Skeletal muscle tissue (tissue), 4 donors: ENCODE data around the gene PROM1. TPM values are rescaled to one million over a fixed set of nuclear protein-coding genes. Genes with fewer than 3 reads are reported as not detected.
A peak's percentile ranks its signal among the peaks of the same experiment; 100 is the strongest.

ENCODE experiments used
- H3K27ac ChIP-seq: one replicate; pipeline ENCODE4 v1.7.0; 2013; ENCODE audit warnings: mild to moderate bottlenecking, low read depth, low read length, inconsistent platforms
- H3K27me3 ChIP-seq, 3 donors: one replicate each; pipeline ENCODE4 v1.7.0; 2013; ENCODE audit warnings: low read length in 3 of 3; ENCODE audit not compliant: control insufficient read depth in 3 of 3, insufficient read depth in 3 of 3
- H3K36me3 ChIP-seq, 3 donors: one replicate each; pipeline ENCODE4 v1.7.0; 2013; ENCODE audit warnings: low read length in 3 of 3; ENCODE audit not compliant: control insufficient read depth in 3 of 3, insufficient read depth in 3 of 3
- H3K4me1 ChIP-seq, 3 donors: one replicate each; pipeline ENCODE4 v1.7.0; 2013; ENCODE audit warnings: low read length in 3 of 3, mild to moderate bottlenecking in 3 of 3; ENCODE audit not compliant: control insufficient read depth in 3 of 3, insufficient read depth in 3 of 3
- H3K4me3 ChIP-seq, 3 donors: one replicate each; pipeline ENCODE4 v1.7.0; 2013; ENCODE audit warnings: low read length in 3 of 3
- H3K9ac ChIP-seq, 3 donors: one replicate each; pipeline ENCODE4 v1.7.0; 2013; ENCODE audit warnings: low read length in 3 of 3, mild to moderate bottlenecking in 3 of 3, moderate library complexity in 2 of 3, low read depth in 1 of 3
- H3K9me3 ChIP-seq, 3 donors: one replicate each; pipeline ENCODE4 v1.7.0; 2013; ENCODE audit warnings: low read length in 3 of 3; ENCODE audit not compliant: control insufficient read depth in 3 of 3
- total RNA-seq: library from RNA; depleted of rRNA; stranded (reverse); fragments of >200 nt; gene quantifications from one replicate; pipeline ENCODE4 v1.2.3, GENCODE V29; 2014
- donor health status: Osteomylitis.

Gene PROM1
- total RNA-seq, 1 donor from 2014 or later: 40.2 TPM

DNA sequence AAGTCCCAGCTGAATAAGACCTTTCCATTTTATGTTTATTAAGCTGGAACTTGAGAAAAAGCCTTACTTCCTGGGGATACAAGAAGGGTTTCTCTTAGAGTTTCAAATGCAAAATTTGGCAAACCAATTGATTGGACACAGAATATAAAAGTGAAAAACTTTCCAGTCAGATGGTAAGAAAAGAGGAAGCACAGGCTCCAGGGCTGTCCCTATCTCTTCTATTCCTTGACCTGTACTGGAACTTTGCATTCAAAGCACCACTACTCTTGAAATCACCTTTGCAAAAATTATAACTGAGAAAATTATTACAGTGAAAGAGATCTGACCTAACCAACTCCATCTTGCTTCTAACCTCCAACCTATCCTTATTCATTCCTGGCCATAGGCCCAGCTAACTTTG lies 11.7 kb downstream of the PROM1 start:
- Histone ChIP-seq H3K27ac (no peak overlapping the region), H3K9ac (no peak overlapping the region), H3K4me3 (no peak overlapping the region), H3K4me1 (no peaks in the 10 kb centered on the region), H3K36me3 (no peaks in the 10 kb centered on the region), H3K9me3 (no peaks in the 10 kb centered on the region), H3K27me3 (peaks cover 0 to 10% (median 7%) of the 10 kb centered on the region in 3 donors)

DNA sequence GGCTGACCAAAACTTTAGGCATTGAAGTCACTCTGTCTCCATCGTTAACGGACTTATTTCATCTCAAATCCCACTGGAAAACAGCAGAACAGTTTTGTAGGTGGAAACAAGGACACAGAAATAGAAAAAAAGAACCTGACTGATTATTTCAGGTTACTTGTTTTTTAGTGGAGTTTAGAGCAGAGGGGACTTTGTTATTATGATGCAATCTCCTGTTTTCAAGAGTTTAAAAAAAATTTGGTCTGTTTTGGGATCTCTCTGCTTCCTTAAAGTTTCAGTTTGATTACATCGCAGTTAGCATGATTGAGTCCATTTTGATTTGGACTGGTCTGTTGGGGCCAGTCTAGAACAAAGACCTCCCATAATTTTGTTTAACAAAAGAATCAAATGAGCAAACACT lies 13.6 kb downstream of the PROM1 start:
- Histone ChIP-seq H3K9ac (no peak overlapping the region), H3K9me3 (no peaks in the 10 kb centered on the region), H3K4me1 (no peaks in the 10 kb centered on the region), H3K4me3 (no peak overlapping the region), H3K36me3 (no peaks in the 10 kb centered on the region), H3K27me3 (peaks cover 0 to 5% (median 3%) of the 10 kb centered on the region in 3 donors), H3K27ac (no peak overlapping the region)

DNA sequence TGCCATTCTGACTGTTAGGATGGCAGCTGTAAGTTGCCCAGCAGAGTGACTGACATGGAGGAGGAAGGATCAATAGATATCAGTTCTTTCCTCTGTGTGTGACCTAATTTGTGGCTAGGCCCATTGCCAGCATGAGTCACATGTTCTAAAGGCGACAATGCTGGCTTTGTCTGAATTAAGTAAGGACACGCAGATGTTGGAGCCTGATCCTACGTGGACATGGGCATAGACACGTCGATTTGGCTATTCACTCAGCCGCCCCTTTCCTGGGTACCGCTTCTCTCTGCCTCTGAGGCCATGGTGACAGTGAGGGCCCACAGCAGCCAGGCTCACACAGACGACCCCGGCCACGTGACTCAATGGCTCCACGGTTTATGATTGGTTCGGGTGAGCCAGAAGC lies 16.3 kb downstream of the PROM1 start:
- Histone ChIP-seq H3K9ac (no peak overlapping the region), H3K27me3 (peaks cover 0 to 5% (median 0%) of the 10 kb centered on the region in 3 donors), H3K36me3 (no peaks in the 10 kb centered on the region), H3K4me1 (no peaks in the 10 kb centered on the region), H3K27ac (no peak overlapping the region), H3K4me3 (no peak overlapping the region), H3K9me3 (no peaks in the 10 kb centered on the region)

DNA sequence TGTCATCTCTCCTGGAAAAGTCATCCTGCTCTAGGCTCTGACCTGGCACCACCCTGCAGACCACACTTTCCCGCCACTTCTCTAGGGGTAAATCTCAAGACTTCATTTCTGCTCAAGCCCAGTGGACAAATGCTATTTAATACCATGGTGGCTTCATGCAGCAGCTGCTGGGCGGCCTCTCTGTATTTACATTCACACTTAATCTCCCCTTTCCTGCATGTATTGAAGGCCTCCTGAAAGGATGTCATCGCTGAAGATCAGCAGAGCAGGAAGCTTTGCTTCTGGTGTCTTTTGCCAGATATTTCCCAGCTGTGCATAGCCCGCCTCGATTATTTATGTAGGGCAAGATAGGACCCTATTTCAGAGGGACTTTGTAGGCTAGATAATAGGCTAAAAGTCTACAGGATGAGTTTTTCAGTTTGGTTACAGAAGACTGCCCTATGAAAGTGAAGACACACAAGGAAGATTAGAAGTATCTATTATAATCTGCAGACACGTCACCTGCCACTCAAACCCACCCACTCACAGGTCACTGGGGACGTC lies 17.2 kb downstream of the PROM1 start:
- Histone ChIP-seq H3K36me3 (no peaks in the 10 kb centered on the region), H3K4me1 (no peaks in the 10 kb centered on the region), H3K9me3 (no peaks in the 10 kb centered on the region), H3K27ac (no peak overlapping the region), H3K27me3 (peaks cover 0 to 4% (median 0%) of the 10 kb centered on the region in 3 donors), H3K4me3 (no peak overlapping the region), H3K9ac (no peak overlapping the region)

DNA sequence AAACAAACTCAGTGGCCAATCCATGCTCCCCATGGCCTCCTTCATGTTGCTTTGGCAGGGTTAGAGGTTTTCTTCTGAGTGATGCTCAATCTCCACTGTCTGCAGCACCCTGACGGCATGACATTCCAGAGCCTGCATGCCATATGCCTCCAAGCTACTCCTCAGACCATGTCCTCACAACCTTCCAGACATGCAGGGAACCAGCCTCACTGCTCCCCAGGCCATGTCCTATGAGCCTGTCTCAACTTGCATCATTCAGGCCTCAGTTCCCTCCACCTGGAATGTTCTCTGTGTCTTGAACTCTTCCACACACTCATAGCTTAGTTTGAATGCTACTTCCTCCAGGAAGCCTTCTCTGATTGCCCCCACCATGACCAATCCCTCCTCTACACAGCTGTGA lies 18.8 kb downstream of the PROM1 start:
- no peaks in the 10 kb centered on the region for H3K27me3 ChIP-seq
- H3K4me1 ChIP-seq: no peaks in the 10 kb centered on the region
- no peak overlapping the region for H3K27ac ChIP-seq
- H3K9ac ChIP-seq: no peak overlapping the region
- H3K4me3 ChIP-seq: no peak overlapping the region
- no peaks in the 10 kb centered on the region for H3K9me3 ChIP-seq
- H3K36me3 ChIP-seq: no peaks in the 10 kb centered on the region

DNA sequence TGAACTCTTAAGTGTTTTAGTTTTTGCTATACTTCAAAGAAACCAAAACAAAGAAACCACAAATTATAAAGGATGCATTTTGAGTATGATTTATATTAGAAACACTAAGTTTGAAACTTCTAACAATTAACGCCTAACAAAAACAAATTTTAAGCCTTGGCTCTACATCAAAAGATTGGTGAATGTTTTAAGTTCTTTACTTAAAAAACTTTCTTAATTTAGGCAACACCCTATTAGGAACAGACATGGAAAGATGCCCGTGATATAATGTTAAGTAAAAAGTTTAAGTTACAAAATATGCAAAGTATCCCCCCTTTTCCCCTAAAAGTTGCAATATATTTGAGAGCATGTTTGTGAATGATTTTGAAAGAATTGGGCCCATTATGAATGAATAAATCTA lies 21.2 kb downstream of the PROM1 start:
- Histone ChIP-seq H3K4me1 (peaks cover 0 to 2% (median 0%) of the 10 kb centered on the region in 3 donors), H3K9me3 (no peaks in the 10 kb centered on the region), H3K27ac (no peak overlapping the region), H3K36me3 (no peaks in the 10 kb centered on the region), H3K27me3 (no peaks in the 10 kb centered on the region), H3K4me3 (no peak overlapping the region), H3K9ac (no peak overlapping the region)

DNA sequence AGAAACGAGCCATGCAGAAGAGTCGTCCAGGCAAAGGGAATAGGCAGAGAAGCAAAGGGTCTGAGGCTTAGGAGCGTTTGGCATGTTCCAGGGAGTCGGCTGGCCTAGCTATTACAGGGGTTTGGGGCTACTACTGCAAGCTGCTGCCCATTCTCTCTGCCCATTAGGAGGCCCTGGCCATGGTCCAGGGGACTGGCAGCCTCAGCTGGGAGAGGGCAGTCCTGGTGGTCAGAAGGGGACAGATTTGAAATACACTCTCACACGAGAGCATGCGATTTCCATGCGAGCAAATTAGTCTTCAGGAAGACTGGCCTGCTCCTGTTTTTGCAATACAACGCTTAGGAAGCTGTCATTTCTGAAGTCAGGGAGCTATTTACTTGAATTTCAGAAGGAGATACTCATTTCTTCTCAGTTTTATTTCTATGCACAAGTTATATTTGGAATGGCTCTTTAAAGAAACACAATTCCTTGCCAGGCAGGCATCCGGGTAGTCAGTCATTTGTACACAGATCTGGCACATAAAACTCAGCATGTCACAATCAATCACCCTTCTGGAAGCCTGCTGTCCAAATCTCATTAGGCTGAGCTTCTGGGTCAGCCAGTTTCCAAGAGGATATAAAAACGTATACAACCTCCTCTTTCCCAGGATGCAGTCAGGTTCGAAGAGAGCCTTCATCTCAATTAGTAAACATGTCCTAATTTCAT lies 27.0 kb downstream of the PROM1 start:
- Histone ChIP-seq H3K9me3 (no peaks in the 10 kb centered on the region), H3K27ac (peak overlapping the region; percentile 39), H3K27me3 (no peaks in the 10 kb centered on the region), H3K4me1 (peaks cover 14 to 19% (median 16%) of the 10 kb centered on the region in 3 donors), H3K4me3 (peak overlapping the region in 2 of 3 donors; percentile 36 to 59), H3K36me3 (no peaks in the 10 kb centered on the region), H3K9ac (peak overlapping the region; percentile 18 to 39 (median 36))

DNA sequence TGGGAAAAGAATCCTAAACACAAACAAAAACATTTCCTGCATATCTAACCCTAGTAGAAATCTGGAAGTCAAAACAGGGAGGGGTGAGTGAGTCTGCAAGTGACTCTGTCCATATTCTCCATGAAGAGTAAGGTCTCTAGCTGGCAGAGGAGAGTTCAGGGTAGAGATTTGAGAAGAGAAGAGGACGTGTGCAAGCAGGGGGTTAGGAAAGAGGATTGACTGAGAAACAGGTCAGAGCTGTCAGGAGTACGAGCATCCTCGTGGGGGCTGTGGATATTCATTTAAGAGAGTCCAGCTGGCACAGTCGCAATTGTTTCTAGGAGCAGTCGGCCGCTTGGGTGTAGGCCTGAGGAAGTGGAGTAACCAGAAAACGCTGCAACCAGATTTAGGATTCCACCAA lies 27.9 kb downstream of the PROM1 start:
- Histone ChIP-seq H3K36me3 (no peaks in the 10 kb centered on the region), H3K9me3 (no peaks in the 10 kb centered on the region), H3K27me3 (peaks cover 0 to 3% (median 0%) of the 10 kb centered on the region in 3 donors), H3K4me1 (peaks cover 14 to 19% (median 16%) of the 10 kb centered on the region in 3 donors), H3K27ac (no peak overlapping the region), H3K4me3 (no peak overlapping the region), H3K9ac (no peak overlapping the region)

DNA sequence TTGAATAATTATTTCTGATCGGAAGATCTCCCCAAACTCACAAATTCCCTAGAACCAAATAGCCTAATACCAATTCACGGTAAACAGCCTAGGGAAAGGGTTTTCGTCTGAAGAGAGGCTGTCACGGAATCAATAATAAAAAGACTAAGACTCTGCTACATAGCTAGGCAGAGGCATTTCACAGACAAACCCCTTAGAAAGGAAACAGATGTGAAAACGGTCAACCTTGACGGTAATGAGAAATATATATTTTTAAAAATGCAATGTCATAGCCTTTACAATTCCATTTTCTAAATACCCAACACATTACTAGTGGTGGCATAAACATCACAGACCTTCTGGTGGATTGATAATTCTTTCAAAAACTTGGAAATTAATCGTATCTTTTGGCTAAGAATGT lies 28.4 kb downstream of the PROM1 start:
- Histone ChIP-seq H3K36me3 (no peaks in the 10 kb centered on the region), H3K27me3 (peaks cover 0 to 3% (median 0%) of the 10 kb centered on the region in 3 donors), H3K27ac (no peak overlapping the region), H3K9ac (no peak overlapping the region), H3K9me3 (no peaks in the 10 kb centered on the region), H3K4me3 (no peak overlapping the region), H3K4me1 (peaks cover 14 to 19% (median 16%) of the 10 kb centered on the region in 3 donors)

DNA sequence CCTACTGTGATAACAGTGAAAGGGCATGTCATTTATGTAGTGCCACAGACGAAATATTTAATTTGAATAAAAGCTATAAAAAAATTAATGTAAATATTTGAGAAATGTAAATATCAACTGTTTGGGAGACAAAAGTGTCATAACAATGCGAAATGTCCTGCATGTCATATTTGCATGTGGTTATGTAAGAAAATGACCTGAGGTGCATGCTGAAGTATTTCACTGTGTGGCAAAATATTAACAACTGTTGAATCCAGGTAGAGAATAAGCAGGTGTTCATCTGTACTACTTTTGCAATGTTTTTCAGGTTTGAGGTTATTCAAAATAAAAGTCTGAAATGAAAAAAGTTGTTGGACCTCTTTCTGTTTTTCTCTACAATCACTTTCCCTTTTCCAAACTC lies 30.9 kb downstream of the PROM1 start:
- H3K9me3 ChIP-seq: no peaks in the 10 kb centered on the region
- H3K9ac ChIP-seq: no peak overlapping the region
- H3K36me3 ChIP-seq: no peaks in the 10 kb centered on the region
- peaks cover 14 to 19% (median 16%) of the 10 kb centered on the region in 3 donors for H3K4me1 ChIP-seq
- H3K27ac ChIP-seq: no peak overlapping the region
- no peak overlapping the region for H3K4me3 ChIP-seq
- peaks cover 0 to 8% (median 2%) of the 10 kb centered on the region in 3 donors for H3K27me3 ChIP-seq
